Type B pancreatic cell (in vitro differentiated cells): ENCODE data around the gene MARK3. TPM values are rescaled to one million over a fixed set of nuclear protein-coding genes. Genes with fewer than 3 reads are reported as not detected.

Experiments used
- DNase-seq: peaks from one replicate; pipeline ENCODE4 v3.0.0; 2021; ENCODE audit warnings: mixed read lengths; ENCODE audit not compliant: unreplicated experiment; ENCODE audit errors: extremely low spot score
- H3K27ac Mint-ChIP-seq: 2 replicates; pipeline ENCODE4 v1.8.0; 2021; ENCODE audit warnings: mild to moderate bottlenecking, mixed read lengths
- H3K27me3 Mint-ChIP-seq: 2 replicates; pipeline ENCODE4 v1.8.0; 2021; ENCODE audit warnings: mixed read lengths
- H3K36me3 Mint-ChIP-seq: 2 replicates; pipeline ENCODE4 v1.8.0; 2021; ENCODE audit warnings: mixed read lengths
- H3K4me1 Mint-ChIP-seq: one replicate; pipeline ENCODE4 v1.8.0; 2021; ENCODE audit warnings: mixed read lengths; ENCODE audit not compliant: unreplicated experiment
- H3K4me3 Mint-ChIP-seq: 2 replicates; pipeline ENCODE4 v1.8.0; 2021; ENCODE audit warnings: mild to moderate bottlenecking, mixed read lengths
- H3K9me3 Mint-ChIP-seq: 2 replicates; pipeline ENCODE4 v1.8.0; 2021; ENCODE audit warnings: mixed read lengths
- total RNA-seq: library from RNA; stranded (reverse); gene quantifications from 2 replicates; pipeline ENCODE4 v1.2.1, GENCODE V29; 2021; ENCODE audit warnings: low replicate concordance
- TF ChIP-seq, protein P1 (sequence below): fragments of 200-600 bp; sonication (generic); conservative IDR thresholded peaks from 2 replicates; pipeline ENCODE4 v1.5.0; 2021; ENCODE audit warnings: antibody characterized with exemption, mild to moderate bottlenecking

The MARK3 gene
- total RNA-seq, 1 donor from 2014 or later, result 91.4 TPM

DNA sequence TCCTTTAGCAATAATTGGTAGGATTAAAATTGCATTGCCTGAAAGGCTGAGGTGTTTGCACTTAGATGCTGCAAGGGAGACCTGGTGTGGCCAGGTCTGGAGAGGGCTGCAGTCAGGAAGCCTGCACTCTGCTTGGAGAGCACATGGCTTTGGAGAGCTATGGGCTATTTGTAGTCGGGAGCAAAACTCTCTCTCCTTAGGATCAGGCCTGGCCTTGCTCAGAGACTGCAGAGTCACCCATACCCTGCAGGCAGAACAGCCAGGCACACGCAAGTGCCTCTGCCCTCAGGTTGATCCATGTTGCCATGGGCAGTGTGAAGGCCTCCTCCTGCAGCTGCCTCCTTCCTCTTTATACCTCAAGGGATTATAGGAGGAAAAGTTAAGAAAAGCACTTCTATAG is 110.6 kb downstream of the MARK3 start:
- Mint-ChIP-seq H3K27ac (no peak overlapping the region), H3K36me3 (peaks cover 13% of the 10 kb centered on the region), H3K4me1 (peaks cover 8% of the 10 kb centered on the region), H3K27me3 (no peaks in the 10 kb centered on the region), H3K9me3 (no peaks in the 10 kb centered on the region), H3K4me3 (no peak overlapping the region)
- no peak for DNase-seq
- TF ChIP-seq, protein P1, sequence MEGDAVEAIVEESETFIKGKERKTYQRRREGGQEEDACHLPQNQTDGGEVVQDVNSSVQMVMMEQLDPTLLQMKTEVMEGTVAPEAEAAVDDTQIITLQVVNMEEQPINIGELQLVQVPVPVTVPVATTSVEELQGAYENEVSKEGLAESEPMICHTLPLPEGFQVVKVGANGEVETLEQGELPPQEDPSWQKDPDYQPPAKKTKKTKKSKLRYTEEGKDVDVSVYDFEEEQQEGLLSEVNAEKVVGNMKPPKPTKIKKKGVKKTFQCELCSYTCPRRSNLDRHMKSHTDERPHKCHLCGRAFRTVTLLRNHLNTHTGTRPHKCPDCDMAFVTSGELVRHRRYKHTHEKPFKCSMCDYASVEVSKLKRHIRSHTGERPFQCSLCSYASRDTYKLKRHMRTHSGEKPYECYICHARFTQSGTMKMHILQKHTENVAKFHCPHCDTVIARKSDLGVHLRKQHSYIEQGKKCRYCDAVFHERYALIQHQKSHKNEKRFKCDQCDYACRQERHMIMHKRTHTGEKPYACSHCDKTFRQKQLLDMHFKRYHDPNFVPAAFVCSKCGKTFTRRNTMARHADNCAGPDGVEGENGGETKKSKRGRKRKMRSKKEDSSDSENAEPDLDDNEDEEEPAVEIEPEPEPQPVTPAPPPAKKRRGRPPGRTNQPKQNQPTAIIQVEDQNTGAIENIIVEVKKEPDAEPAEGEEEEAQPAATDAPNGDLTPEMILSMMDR, result no peak

DNA sequence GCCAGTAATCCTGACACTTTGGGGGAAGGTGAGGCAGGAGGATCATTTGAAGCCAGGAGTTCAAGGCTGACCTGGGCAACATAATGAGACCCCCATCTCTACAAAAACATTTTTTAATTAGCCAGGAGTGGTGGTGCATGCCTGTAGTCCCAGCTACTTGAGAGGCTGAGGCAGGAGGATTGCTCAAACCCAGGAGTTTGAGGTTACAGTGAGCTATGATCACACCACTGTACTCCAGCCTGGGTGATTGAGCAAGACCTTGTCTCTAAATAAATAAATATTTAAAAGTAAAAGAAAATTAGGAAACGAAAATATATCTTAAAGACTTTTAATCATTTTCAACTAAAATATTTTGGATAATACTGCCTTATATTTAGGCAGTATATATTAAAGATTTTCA is 111.6 kb downstream of the MARK3 start:
- no peak for DNase-seq
- H3K36me3 Mint-ChIP-seq, result peaks cover 4% of the 10 kb centered on the region
- H3K27ac Mint-ChIP-seq, result no peak overlapping the region
- TF ChIP-seq, protein P1, result no peak
- no peaks in the 10 kb centered on the region for H3K9me3 Mint-ChIP-seq
- H3K4me3 Mint-ChIP-seq, result no peak overlapping the region
- H3K4me1 Mint-ChIP-seq, result peaks cover 8% of the 10 kb centered on the region
- H3K27me3 Mint-ChIP-seq, result no peaks in the 10 kb centered on the region

DNA sequence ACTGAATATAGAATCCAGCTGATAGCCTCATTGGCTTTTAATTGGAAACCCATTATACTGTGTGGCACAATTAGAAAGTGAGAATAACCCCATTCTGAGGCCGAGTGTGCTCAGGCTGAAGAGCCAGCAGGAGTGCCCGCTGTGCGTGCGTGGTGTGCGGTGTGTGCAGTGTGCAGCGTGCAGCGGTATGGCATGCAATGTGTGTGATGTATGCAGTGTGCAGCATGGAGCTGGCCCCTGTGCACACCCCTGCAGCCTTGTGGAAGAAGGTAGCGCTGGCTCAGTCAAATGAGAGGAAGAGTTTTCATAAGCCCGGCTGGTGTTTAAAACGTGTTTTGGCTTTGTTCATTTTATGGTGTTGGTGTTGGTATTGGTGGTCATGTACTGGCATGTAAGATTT is 114.5 kb downstream of the MARK3 start:
- Mint-ChIP-seq H3K36me3 (peaks cover 4% of the 10 kb centered on the region), H3K4me1 (peaks cover 8% of the 10 kb centered on the region), H3K9me3 (no peaks in the 10 kb centered on the region), H3K27ac (peak overlapping the region; percentile 39), H3K4me3 (no peak overlapping the region), H3K27me3 (no peaks in the 10 kb centered on the region)
- TF ChIP-seq, protein P1, result no peak
- no peak for DNase-seq

DNA sequence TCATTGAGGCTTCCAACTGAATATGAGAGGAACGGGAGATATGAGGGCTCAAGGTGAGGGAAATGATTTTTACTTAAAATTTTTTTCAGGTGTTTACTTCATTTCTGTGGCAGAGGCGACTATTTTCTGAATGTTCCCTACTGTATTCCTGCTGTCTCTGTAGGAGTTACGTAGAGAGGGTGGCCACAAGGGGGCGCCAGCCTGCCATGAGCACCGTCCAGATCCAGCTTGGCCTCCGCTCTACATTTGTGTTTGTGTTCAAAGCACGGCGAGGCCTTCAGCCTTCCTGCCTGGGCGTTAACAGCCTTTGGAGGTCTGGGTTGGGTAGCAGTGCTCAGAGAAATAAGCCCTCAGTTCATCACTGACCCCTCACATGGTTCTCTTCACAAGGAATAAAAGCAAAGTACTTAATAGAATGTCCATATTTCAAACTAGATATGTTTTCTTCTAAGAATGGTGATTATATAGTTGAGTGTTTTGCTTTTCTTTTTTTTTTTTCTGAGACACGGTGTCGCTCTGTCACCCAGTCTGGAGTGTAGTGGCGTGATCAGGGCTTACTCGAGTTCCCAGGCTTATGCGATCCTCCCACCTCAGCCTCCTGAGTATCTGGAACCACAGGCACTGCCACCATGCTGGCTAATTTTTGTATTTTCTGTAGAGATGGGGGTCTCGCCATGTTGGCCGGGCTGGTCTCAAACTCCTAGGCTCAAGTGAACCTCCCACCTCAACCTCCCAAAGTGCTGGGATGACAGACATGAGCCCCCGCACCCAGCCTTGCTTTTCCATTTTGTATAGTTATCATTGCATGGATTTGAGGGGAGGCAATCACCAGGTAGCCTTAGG is 115.2 kb downstream of the MARK3 start:
- peaks cover 8% of the 10 kb centered on the region for H3K4me1 Mint-ChIP-seq
- no peak overlapping the region for H3K4me3 Mint-ChIP-seq
- peaks cover 10% of the 10 kb centered on the region for H3K36me3 Mint-ChIP-seq
- no peaks in the 10 kb centered on the region for H3K27me3 Mint-ChIP-seq
- TF ChIP-seq, protein P1, result peak; percentile 99
- peak overlapping the region; percentile 39 for H3K27ac Mint-ChIP-seq
- peak; percentile 89 for DNase-seq
- no peaks in the 10 kb centered on the region for H3K9me3 Mint-ChIP-seq

DNA sequence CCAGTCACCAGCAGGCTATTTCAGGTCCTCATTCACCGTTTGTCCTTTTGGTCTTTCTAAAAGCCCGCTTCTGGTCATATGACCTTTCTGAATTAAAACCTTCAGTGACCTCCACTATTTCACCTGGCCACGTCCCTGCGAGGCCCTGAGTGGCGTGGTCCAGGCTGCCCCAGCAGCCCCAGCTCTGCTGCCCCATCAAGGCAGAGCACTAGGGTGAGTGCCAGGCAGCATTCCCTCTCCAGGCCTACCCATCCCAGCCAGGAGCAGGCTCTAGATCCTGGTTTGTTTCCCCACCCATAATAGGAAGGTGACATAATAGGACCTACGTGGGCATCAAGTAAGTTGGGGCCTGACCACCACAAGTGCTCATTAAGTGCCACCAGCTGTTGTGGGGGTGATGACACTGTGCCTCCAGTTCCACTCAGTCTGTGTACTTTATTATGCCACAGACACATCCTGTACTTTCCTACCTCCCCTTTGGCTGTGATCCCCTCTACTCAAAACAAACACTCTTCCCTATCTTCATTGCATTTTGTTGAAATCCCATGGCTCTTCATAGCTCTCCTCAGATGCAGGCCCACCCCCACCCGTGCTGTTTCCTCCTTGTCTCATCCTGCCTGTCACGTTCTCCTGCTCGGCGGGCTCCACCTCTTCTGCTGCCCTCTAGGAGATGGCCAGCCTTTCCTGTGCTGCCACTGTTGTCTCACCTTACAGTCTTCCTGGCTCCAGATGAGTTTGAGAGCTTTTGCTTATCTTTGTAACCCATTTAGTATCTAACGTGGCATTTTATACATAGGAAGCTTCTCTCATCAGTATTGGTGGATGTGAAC is 116.0 kb downstream of the MARK3 start:
- TF ChIP-seq, protein P1, result no peak
- H3K27ac Mint-ChIP-seq, result no peak overlapping the region
- H3K4me3 Mint-ChIP-seq, result no peak overlapping the region
- no peaks in the 10 kb centered on the region for H3K9me3 Mint-ChIP-seq
- peaks cover 8% of the 10 kb centered on the region for H3K4me1 Mint-ChIP-seq
- peaks cover 12% of the 10 kb centered on the region for H3K36me3 Mint-ChIP-seq
- DNase-seq, result no peak
- H3K27me3 Mint-ChIP-seq, result no peaks in the 10 kb centered on the region
